Cerebellar cortex (tissue), 1 donor: Measurements from ENCODE around the gene TBX2.
A peak's percentile ranks its signal among the peaks of the same experiment; 100 is the strongest.

Experiments used
- DNase-seq: peaks from one replicate; pipeline ENCODE4 v3.0.0-alpha.2; 2015; ENCODE audit warnings: low spot score

TBX2 gene

DNA sequence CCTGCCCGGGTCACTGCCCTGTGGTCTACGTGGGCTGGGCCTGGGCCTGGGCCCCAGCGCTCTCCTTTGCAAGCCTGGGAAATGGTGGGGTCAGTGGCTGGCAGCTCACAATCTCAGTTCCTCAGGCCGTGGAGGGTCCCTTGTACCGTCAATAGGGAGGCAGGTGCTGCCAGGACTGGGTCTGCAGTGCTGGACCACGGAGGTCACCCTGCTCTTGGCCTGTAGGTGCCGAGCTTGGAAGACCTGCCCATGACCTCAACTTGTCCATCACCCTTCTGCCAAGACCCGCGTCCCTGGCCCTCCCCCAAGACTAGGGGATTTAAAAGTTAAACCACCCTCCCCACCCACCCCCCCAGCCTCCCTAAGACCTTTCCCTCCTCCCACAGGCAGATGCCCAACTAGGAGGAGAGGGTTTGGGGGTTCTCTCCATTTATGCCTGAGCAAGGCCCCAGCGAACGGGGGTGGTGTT lies 2.5 kb downstream of the TBX2 start:
- DNase-seq: no peak

GRCh38 chr17:61402978-61403800 lies 3.5 kb downstream of the TBX2 start:
- DNase-seq: no peak

- no peak for DNase-seq
These were observed 4.4 kb downstream of the TBX2 start for GRCh38 chr17:61403801-61404662.

DNA sequence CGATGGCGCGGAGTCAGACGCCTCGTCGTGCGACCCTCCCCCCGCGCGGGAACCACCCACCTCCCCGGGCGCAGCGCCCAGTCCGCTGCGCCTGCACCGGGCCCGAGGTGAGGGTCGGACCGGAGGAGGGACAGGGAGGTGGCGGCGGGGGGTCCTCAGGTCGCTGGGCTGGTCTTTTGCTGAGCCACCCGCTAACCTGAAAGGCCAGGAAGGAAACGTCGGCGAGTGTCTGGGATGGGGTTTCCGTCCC lies 4.9 kb downstream of the TBX2 start:
- no peak for DNase-seq

- DNase-seq: no peak
These were observed 5.5 kb downstream of the TBX2 start for GRCh38 chr17:61404913-61405685.

- no peak for DNase-seq
These were observed 6.3 kb downstream of the TBX2 start for GRCh38 chr17:61405686-61406536.

GRCh38 chr17:61406537-61406845 lies 6.8 kb downstream of the TBX2 start:
- no peak for DNase-seq

DNA sequence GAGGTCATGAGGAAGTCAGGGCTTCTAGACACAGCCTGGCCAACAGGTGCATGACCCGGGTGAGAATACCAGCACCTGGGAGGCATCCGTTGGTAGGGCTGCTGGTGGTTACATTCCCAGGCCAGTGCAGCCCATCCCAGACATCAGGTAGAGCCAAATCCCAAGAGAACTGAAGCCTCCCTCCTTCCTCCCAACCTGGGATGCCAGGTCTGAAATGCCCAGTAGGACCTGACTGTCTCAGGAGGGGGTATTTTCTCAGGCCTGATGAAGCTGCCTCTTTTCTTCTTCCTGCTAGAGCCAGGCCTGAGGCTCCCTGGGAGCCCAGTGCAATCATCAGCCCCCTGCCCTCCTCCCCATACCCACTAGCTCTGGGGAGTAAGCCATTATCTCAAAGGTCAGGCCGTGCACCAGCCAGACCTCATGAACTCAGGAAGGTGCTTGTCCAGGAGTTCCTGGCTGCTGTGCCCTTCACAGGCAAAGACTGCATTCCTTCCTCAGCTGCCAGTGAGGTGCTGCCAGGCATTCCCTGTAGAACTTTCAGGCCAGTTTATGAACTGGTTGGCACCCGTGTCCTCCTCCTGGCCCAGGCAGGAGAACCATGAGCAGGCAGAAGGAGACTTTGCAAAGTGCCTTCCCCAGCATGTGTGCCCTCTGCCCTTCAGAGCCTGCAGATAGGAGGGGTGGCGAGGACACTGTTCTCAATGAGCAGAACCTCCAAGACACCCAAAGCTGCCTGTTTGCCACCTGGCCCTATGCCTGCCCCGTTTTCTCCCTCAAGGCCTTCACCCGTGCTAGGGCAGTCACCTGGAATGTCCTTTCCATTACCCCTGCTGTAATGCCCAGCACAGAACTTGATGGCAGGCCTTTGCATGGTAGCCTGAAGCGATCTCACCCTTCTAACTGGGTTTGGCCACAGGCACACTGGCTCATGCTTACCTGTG lies 7.6 kb downstream of the TBX2 start:
- DNase-seq: no peak

DNA sequence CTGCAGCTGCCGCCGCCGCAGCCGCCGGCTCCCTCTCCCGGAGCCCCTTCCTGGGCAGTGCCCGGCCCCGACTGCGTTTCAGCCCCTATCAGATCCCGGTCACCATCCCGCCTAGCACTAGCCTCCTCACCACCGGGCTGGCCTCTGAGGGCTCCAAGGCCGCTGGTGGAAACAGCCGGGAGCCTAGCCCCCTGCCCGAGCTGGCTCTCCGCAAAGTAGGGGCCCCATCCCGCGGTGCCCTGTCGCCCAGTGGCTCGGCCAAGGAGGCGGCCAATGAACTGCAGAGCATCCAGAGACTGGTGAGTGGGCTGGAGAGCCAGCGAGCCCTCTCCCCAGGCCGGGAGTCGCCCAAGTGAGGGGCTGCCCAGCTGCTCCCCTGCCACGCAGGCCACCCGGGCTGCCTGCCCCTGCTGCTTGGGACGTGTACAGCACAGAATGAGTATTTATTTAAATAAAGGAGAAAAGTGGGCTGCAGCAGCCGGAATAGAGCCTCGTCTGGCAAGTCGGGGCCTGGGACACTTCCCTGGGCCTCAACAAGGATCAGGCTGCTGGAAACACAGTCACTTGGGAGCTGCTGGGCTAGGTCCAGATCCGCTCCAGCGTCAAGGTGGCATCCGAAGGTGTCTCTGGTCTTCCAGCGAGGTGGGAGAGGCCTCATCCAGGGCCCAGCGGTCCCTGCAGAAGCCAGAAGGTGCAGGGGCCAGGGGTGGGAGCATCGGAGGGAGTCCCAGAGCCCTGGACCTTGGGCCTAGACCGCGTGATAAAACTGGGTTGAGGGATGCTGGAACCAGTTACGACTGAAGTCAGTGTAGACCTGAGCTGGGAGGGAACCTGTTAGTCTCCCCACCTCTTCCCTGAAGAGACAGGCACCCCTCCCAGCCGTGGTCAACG lies 8.8 kb downstream of the TBX2 start:
- DNase-seq: no peak

GRCh38 chr17:61409301-61410112 lies 9.9 kb downstream of the TBX2 start:
- DNase-seq: no peak

DNA sequence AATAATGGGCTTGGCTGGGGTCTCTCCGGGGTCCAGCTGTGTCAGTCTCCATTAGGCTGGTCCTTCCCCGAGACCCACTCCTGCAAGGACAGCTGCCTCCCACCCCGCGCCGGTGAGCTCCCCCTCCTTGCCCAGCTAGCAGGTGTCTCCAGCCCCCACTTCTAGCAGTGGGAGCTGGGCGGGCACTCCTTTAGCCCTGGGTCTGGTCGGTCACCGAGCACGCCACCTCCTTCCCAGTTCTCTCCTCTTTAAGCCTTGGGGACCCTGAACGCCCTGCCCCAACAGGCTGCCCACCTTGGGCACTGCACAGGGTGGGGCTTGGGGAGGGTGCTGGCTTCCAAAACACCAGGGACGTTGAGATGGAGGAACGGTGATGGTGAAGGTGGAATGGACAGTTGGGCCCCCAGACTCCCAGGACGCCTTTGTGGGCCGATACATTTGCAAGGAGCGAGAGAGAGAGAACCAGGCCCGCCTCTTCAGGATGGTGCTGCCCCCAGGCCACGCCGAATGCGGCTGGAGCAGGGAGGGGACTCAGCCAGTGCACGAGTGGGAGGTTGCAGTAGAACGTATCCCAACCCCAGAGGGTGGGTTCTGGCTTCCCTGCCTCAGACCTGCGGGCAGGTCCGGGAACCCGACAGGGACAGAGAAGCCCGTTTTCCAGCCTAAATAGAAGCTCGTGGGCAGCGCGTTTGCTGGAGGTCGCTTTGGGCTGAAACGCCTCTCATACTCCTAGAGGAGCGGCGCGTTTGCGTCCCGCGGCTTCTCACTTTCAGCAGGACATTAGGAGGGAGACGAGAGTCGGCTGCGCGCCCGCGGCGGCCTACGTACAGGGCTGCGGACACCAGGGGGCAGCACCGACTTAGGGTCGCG lies 10.7 kb downstream of the TBX2 start:
- no peak for DNase-seq

DNA sequence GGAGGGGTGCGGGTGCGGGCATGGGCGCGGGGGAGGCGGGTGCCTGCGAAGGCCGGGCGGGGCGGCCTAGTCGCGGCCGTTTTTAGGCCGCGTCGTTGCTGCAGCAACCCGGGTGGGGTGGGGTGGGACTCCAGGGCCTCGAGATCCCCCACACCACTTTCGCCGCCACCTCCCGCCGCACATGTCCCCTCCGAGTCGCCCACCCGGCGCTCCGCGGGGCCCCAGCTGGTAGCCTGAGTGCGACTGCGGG lies 11.3 kb downstream of the TBX2 start:
- DNase-seq: no peak

- DNase-seq: no peak
These were observed 11.9 kb downstream of the TBX2 start for GRCh38 chr17:61411261-61412142.

GRCh38 chr17:61412143-61412859 lies 12.7 kb downstream of the TBX2 start:
- peak; percentile 38 for DNase-seq

DNA sequence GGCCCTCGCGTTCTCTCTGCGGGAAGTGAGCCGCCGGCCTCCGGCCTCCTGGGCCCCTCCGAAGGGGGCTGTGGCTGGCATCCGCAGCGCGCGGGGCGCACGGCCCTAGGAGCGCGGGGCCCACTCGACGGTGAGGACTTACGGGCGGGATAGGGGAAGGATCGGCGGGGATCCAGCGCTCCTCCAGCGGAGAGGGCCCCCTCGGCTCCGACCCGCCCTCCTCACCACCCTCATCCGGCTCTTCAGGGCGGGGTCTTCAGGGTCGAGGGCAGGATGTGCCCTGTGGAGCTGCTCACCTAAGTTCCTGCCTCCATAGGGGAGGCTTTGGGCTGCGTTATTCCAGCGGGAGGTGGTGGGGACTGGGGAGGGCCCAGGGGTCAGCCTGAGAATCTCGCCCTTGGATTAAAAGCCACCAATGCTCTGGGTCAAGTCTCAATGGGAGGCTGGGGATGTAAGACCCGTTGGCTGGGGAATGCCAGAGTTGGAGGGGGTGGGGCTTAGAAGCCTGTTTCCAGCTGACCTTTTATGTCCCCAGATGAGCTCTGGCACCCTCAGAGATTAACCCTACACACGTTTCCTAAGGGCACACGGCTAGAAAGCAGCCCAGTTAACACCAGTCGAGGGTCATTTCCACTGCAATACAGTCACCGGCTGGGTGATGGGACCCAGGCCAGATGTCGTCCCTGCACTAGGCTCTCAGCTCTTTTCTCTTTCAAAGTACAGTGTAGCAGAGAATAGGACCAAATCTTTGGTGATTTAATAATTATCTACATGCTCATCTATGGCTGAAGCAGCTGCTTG lies 13.4 kb downstream of the TBX2 start:
- no peak for DNase-seq
